SK-N-SH (cell line): ENCODE results near the gene KBTBD8.

ENCODE experiments used
- CHD2 ChIP-seq: fragments of 150-350 bp; IDR thresholded peaks from 2 replicates; pipeline ENCODE4 v1.6.1; 2018; ENCODE audit warnings: low read length; ENCODE audit not compliant: partially characterized antibody
- EZH2phosphoT487 ChIP-seq: fragments of 200-600 bp; sonication (generic); IDR thresholded peaks from 2 replicates; pipeline ENCODE4 v1.6.1; 2017; ENCODE audit warnings: low read depth, mixed run types, mild to moderate bottlenecking, antibody characterized with exemption, moderate library complexity, borderline replicate concordance
- GABPA ChIP-seq: IDR thresholded peaks from 2 replicates; pipeline ENCODE4 v1.4.0; 2012; ENCODE audit warnings: low read depth, mild to moderate bottlenecking
- GATA2 ChIP-seq: sonication (generic); formaldehyde crosslinking; IDR thresholded peaks from 2 replicates; pipeline ENCODE4 v1.5.0; 2020; ENCODE audit warnings: mild to moderate bottlenecking, missing genetic modification reagents
- JUND ChIP-seq: IDR thresholded peaks from 2 replicates; pipeline ENCODE4 v1.4.0; 2012
- MXI1 ChIP-seq: IDR thresholded peaks from 2 replicates; pipeline ENCODE4 v1.6.1; 2012; ENCODE audit warnings: mild to moderate bottlenecking, low read depth, low read length, improper control_type of control experiment
- NFIC ChIP-seq: IDR thresholded peaks from 2 replicates; pipeline ENCODE4 v1.4.0; 2012; ENCODE audit warnings: borderline replicate concordance
- NRF1 ChIP-seq: IDR thresholded peaks from 2 replicates; pipeline ENCODE4 v1.6.1; 2012; ENCODE audit warnings: low read depth, mild to moderate bottlenecking, low read length
- POLR2AphosphoS5 ChIP-seq: IDR thresholded peaks from 2 replicates; pipeline ENCODE4 v1.6.1; 2012; ENCODE audit warnings: low read depth, low read length
- RXRA ChIP-seq: IDR thresholded peaks from 2 replicates; pipeline ENCODE4 v1.4.0; 2012; ENCODE audit warnings: low read depth, mild to moderate bottlenecking, borderline replicate concordance
- YY1 ChIP-seq: IDR thresholded peaks from 2 replicates; pipeline ENCODE4 v1.4.0; 2012; ENCODE audit warnings: low read depth, mild to moderate bottlenecking
- TF ChIP-seq, protein P1 (sequence below): fragments of 200-600 bp; sonication (generic); IDR thresholded peaks from 2 replicates; pipeline ENCODE4 v1.6.1; 2017; ENCODE audit warnings: antibody characterized with exemption, mild to moderate bottlenecking, moderate library complexity
- TF ChIP-seq, protein P2 (sequence below): fragments of 150-350 bp; IDR thresholded peaks from 2 replicates; pipeline ENCODE4 v1.6.1; 2017; ENCODE audit warnings: antibody characterized with exemption, low read length, low read depth, borderline replicate concordance
- TF ChIP-seq, protein P3 (sequence below): IDR thresholded peaks from 2 replicates; pipeline ENCODE4 v1.6.1; 2012; ENCODE audit warnings: mild to moderate bottlenecking, low read depth, low read length, moderate library complexity

DNA sequence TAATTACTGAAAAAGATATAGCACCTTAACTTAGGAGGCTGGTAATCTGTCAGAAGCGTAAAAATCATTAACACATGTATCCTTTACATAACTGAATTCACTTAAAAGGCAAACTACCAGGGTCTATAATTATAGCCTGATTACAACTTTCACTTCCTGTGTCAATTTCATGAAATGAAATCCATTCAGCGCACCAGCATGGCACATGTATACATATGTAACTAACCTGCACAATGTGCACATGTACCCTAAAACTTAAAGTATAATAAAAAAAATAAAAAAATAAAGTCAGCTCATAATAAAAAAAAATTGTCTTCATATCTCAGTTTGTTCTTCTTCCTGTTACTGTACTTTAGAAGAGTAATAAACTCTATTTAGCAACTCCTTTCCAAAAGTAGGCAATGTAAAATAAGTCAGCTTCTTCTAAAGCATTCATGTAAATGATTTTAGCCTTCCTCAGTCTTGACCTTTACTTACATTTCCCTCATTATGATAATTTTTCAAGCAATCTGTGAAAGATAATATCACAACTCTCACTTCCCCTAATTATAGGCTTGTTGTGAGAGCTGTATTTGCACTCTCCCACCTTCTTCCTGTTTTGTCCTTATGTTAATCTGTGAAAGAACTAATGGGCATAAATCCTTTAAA, 50.1 kb downstream of the KBTBD8 start:
- TF ChIP-seq EZH2phosphoT487 (no peak), MXI1 (no peak), JUND (no peak), POLR2AphosphoS5 (no peak), CHD2 (no peak), NFIC (no peak), GABPA (no peak), NRF1 (no peak), GATA2 (no peak), RXRA (no peak), YY1 (no peak)
- TF ChIP-seq, protein P1, sequence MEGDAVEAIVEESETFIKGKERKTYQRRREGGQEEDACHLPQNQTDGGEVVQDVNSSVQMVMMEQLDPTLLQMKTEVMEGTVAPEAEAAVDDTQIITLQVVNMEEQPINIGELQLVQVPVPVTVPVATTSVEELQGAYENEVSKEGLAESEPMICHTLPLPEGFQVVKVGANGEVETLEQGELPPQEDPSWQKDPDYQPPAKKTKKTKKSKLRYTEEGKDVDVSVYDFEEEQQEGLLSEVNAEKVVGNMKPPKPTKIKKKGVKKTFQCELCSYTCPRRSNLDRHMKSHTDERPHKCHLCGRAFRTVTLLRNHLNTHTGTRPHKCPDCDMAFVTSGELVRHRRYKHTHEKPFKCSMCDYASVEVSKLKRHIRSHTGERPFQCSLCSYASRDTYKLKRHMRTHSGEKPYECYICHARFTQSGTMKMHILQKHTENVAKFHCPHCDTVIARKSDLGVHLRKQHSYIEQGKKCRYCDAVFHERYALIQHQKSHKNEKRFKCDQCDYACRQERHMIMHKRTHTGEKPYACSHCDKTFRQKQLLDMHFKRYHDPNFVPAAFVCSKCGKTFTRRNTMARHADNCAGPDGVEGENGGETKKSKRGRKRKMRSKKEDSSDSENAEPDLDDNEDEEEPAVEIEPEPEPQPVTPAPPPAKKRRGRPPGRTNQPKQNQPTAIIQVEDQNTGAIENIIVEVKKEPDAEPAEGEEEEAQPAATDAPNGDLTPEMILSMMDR: no peak
- TF ChIP-seq, protein P2, sequence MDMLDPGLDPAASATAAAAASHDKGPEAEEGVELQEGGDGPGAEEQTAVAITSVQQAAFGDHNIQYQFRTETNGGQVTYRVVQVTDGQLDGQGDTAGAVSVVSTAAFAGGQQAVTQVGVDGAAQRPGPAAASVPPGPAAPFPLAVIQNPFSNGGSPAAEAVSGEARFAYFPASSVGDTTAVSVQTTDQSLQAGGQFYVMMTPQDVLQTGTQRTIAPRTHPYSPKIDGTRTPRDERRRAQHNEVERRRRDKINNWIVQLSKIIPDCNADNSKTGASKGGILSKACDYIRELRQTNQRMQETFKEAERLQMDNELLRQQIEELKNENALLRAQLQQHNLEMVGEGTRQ: no peak
- TF ChIP-seq, protein P3, sequence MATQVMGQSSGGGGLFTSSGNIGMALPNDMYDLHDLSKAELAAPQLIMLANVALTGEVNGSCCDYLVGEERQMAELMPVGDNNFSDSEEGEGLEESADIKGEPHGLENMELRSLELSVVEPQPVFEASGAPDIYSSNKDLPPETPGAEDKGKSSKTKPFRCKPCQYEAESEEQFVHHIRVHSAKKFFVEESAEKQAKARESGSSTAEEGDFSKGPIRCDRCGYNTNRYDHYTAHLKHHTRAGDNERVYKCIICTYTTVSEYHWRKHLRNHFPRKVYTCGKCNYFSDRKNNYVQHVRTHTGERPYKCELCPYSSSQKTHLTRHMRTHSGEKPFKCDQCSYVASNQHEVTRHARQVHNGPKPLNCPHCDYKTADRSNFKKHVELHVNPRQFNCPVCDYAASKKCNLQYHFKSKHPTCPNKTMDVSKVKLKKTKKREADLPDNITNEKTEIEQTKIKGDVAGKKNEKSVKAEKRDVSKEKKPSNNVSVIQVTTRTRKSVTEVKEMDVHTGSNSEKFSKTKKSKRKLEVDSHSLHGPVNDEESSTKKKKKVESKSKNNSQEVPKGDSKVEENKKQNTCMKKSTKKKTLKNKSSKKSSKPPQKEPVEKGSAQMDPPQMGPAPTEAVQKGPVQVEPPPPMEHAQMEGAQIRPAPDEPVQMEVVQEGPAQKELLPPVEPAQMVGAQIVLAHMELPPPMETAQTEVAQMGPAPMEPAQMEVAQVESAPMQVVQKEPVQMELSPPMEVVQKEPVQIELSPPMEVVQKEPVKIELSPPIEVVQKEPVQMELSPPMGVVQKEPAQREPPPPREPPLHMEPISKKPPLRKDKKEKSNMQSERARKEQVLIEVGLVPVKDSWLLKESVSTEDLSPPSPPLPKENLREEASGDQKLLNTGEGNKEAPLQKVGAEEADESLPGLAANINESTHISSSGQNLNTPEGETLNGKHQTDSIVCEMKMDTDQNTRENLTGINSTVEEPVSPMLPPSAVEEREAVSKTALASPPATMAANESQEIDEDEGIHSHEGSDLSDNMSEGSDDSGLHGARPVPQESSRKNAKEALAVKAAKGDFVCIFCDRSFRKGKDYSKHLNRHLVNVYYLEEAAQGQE: no peak
